ENCODE measurements around the gene TTF2. TPM values are rescaled to one million over a fixed set of nuclear protein-coding genes. Genes with fewer than 3 reads are reported as not detected.

TTF2 gene
- total RNA-seq, 1 donor from 2014 or later, result 40.6 TPM

- Mint-ChIP-seq H3K27me3 (ENCODE audit: low read depth) (no peaks in the 10 kb centered on the region), H3K9me3 (no peaks in the 10 kb centered on the region), H3K36me3 (no peaks in the 10 kb centered on the region), H3K4me1 (peaks cover 14% of the 10 kb centered on the region), H3K27ac (no peak overlapping the region), H3K4me3 (no peak overlapping the region)
- DNase-seq (ENCODE audit: low spot score in 2 of 2, unreplicated experiment in 2 of 2), result no peak
- TF ChIP-seq CTCF (IDR thresholded peaks at IDR 0.05; ENCODE audit: unreplicated experiment), result no peak
These were observed 6.1 kb upstream of the TTF2 start for GRCh38 chr1:117054068-117054467.

- Mint-ChIP-seq H3K9me3 (no peaks in the 10 kb centered on the region), H3K36me3 (no peaks in the 10 kb centered on the region), H3K27me3 (ENCODE audit: low read depth) (no peaks in the 10 kb centered on the region), H3K4me1 (peaks cover 20% of the 10 kb centered on the region), H3K4me3 (no peak overlapping the region), H3K27ac (peak overlapping the region; percentile 9)
- TF ChIP-seq CTCF (IDR thresholded peaks at IDR 0.05; ENCODE audit: unreplicated experiment), result no peak
- no peak for DNase-seq (ENCODE audit: low spot score in 2 of 2, unreplicated experiment in 2 of 2)
These were observed 1.3 kb upstream of the TTF2 start for GRCh38 chr1:117058810-117059209.

GRCh38 chr1:117059334-117059677 is 820 bp upstream of the TTF2 start:
- peak in 1 of 2 experiments; percentile 50 for DNase-seq (ENCODE audit: low spot score in 2 of 2, unreplicated experiment in 2 of 2)
- Mint-ChIP-seq H3K36me3 (no peaks in the 10 kb centered on the region), H3K27me3 (ENCODE audit: low read depth) (no peaks in the 10 kb centered on the region), H3K27ac (no peak overlapping the region), H3K4me1 (peaks cover 20% of the 10 kb centered on the region), H3K9me3 (no peaks in the 10 kb centered on the region), H3K4me3 (no peak overlapping the region)
- TF ChIP-seq CTCF (IDR thresholded peaks at IDR 0.05; ENCODE audit: unreplicated experiment), result no peak

- H3K27me3 Mint-ChIP-seq (ENCODE audit: low read depth), result no peaks in the 10 kb centered on the region
- peaks cover 20% of the 10 kb centered on the region for H3K4me1 Mint-ChIP-seq
- no peak overlapping the region for H3K27ac Mint-ChIP-seq
- no peak for DNase-seq (ENCODE audit: low spot score in 2 of 2, unreplicated experiment in 2 of 2)
- no peaks in the 10 kb centered on the region for H3K36me3 Mint-ChIP-seq
- no peak for TF ChIP-seq CTCF (IDR thresholded peaks at IDR 0.05; ENCODE audit: unreplicated experiment)
- no peaks in the 10 kb centered on the region for H3K9me3 Mint-ChIP-seq
- no peak overlapping the region for H3K4me3 Mint-ChIP-seq
These were observed 553 bp downstream of the TTF2 start for GRCh38 chr1:117060441-117061317.

- no peaks in the 10 kb centered on the region for H3K27me3 Mint-ChIP-seq (ENCODE audit: low read depth)
- H3K4me1 Mint-ChIP-seq, result peaks cover 20% of the 10 kb centered on the region
- peaks cover 2% of the 10 kb centered on the region for H3K36me3 Mint-ChIP-seq
- DNase-seq (ENCODE audit: low spot score in 2 of 2, unreplicated experiment in 2 of 2), result no peak
- H3K9me3 Mint-ChIP-seq, result no peaks in the 10 kb centered on the region
- no peak overlapping the region for H3K4me3 Mint-ChIP-seq
- no peak for TF ChIP-seq CTCF (IDR thresholded peaks at IDR 0.05; ENCODE audit: unreplicated experiment)
- H3K27ac Mint-ChIP-seq, result peak overlapping the region; percentile 47
These were observed 1.9 kb downstream of the TTF2 start for GRCh38 chr1:117061986-117062415.
